Measurements from ENCODE around the gene SCARB1.

The SCARB1 gene

DNA sequence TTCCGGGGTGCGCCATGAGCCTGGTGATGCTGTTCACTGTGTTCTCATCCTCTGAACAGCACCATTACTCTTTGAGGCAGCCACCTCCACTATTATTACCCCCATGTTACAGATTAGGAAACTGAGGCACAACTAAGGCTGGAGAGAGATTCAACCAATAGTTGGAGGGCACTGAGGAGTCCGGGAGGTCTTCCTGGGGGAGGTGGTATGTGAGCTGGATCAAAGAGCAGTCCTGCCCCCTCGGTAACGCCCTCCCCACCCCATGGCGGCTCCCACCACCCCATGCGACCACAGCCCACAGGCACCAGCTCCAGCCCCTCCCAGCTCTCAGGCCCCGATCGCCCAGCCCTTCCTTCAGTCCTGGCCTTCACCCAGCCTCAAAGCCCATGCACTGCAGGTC, 43.5 kb downstream of the SCARB1 start:
- TF ChIP-seq GABPA (IDR thresholded peaks at IDR 0.05; ENCODE audit: low read depth) (no peak), SPI1 (IDR thresholded peaks at IDR 0.05; ENCODE audit: borderline replicate concordance, low read depth) (no peak), POLR2AphosphoS5 (IDR thresholded peaks at IDR 0.05; ENCODE audit: low read depth) (no peak)
- TF ChIP-seq, protein P1, sequence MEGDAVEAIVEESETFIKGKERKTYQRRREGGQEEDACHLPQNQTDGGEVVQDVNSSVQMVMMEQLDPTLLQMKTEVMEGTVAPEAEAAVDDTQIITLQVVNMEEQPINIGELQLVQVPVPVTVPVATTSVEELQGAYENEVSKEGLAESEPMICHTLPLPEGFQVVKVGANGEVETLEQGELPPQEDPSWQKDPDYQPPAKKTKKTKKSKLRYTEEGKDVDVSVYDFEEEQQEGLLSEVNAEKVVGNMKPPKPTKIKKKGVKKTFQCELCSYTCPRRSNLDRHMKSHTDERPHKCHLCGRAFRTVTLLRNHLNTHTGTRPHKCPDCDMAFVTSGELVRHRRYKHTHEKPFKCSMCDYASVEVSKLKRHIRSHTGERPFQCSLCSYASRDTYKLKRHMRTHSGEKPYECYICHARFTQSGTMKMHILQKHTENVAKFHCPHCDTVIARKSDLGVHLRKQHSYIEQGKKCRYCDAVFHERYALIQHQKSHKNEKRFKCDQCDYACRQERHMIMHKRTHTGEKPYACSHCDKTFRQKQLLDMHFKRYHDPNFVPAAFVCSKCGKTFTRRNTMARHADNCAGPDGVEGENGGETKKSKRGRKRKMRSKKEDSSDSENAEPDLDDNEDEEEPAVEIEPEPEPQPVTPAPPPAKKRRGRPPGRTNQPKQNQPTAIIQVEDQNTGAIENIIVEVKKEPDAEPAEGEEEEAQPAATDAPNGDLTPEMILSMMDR (IDR thresholded peaks at IDR 0.05; ENCODE audit: insufficient read depth, low read length), result no peak
- TF ChIP-seq, protein P2, sequence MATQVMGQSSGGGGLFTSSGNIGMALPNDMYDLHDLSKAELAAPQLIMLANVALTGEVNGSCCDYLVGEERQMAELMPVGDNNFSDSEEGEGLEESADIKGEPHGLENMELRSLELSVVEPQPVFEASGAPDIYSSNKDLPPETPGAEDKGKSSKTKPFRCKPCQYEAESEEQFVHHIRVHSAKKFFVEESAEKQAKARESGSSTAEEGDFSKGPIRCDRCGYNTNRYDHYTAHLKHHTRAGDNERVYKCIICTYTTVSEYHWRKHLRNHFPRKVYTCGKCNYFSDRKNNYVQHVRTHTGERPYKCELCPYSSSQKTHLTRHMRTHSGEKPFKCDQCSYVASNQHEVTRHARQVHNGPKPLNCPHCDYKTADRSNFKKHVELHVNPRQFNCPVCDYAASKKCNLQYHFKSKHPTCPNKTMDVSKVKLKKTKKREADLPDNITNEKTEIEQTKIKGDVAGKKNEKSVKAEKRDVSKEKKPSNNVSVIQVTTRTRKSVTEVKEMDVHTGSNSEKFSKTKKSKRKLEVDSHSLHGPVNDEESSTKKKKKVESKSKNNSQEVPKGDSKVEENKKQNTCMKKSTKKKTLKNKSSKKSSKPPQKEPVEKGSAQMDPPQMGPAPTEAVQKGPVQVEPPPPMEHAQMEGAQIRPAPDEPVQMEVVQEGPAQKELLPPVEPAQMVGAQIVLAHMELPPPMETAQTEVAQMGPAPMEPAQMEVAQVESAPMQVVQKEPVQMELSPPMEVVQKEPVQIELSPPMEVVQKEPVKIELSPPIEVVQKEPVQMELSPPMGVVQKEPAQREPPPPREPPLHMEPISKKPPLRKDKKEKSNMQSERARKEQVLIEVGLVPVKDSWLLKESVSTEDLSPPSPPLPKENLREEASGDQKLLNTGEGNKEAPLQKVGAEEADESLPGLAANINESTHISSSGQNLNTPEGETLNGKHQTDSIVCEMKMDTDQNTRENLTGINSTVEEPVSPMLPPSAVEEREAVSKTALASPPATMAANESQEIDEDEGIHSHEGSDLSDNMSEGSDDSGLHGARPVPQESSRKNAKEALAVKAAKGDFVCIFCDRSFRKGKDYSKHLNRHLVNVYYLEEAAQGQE (IDR thresholded peaks at IDR 0.05; ENCODE audit: insufficient replicate concordance, low read depth), result no peak
- no peak overlapping the region for H3K27ac ChIP-seq (replicated peaks)
- no peak for DNase-seq (ENCODE audit: low read depth in 1 of 2, low spot score in 1 of 2)
- no peaks in the 10 kb centered on the region for H3K27me3 ChIP-seq (ENCODE audit: insufficient read depth, poor library complexity, severe bottlenecking)
- H3K4me3 ChIP-seq (replicated peaks; ENCODE audit: insufficient read depth, low read length), result no peak overlapping the region

DNA sequence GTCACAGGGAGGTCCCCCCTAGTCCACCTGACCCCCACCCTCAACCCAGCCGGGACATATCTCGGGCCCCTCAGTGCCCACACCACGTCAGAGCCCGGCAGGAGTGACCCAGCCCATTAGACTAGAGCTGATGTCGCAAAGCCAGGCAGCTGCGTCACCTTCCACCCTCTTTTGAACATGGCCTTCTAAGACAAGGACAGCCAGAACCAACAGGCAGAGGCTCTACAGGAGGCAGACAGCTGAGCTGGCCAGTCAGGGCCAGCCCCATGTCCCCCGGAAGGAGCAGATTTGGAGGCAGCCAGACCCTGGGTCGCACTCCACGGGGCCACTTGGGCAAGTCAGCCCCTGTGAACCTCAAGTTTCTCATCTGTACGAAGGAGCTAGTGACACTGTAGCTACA, 44.1 kb downstream of the SCARB1 start:
- H3K4me3 ChIP-seq (replicated peaks; ENCODE audit: insufficient read depth, low read length), result no peak overlapping the region
- H3K27me3 ChIP-seq (ENCODE audit: insufficient read depth, poor library complexity, severe bottlenecking), result no peaks in the 10 kb centered on the region
- TF ChIP-seq SPI1 (IDR thresholded peaks at IDR 0.05; ENCODE audit: borderline replicate concordance, low read depth), result no peak
- TF ChIP-seq, protein P1 (IDR thresholded peaks at IDR 0.05; ENCODE audit: insufficient read depth, low read length), result no peak
- TF ChIP-seq, protein P2 (IDR thresholded peaks at IDR 0.05; ENCODE audit: insufficient replicate concordance, low read depth), result no peak
- TF ChIP-seq GABPA (IDR thresholded peaks at IDR 0.05; ENCODE audit: low read depth), result no peak
- no peak for TF ChIP-seq POLR2AphosphoS5 (IDR thresholded peaks at IDR 0.05; ENCODE audit: low read depth)
- no peak overlapping the region for H3K27ac ChIP-seq (replicated peaks)
- DNase-seq (ENCODE audit: low read depth in 1 of 2, low spot score in 1 of 2), result no peak

DNA sequence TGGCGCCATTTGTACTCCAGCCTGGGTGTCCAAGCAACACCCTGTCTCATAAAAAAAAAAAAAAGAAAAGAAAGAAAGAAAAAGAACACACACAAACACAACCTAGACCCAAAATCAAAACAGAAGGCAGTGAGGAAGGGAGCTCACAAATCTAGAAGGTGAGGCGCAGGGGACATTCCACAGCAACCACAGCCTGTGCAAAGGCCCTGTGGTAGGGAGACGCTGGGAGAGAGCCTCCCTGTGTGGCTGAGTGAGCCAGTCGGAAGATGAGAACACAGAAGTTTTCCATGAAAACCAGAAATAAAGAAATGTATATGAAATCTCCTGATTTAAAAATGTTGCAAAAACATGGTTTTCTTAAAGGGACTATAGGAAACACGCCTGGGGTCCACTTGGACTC, 44.6 kb downstream of the SCARB1 start:
- DNase-seq (ENCODE audit: low read depth in 1 of 2, low spot score in 1 of 2), result no peak
- no peaks in the 10 kb centered on the region for H3K27me3 ChIP-seq (ENCODE audit: insufficient read depth, poor library complexity, severe bottlenecking)
- TF ChIP-seq SPI1 (IDR thresholded peaks at IDR 0.05; ENCODE audit: borderline replicate concordance, low read depth) (no peak), GABPA (IDR thresholded peaks at IDR 0.05; ENCODE audit: low read depth) (no peak), POLR2AphosphoS5 (IDR thresholded peaks at IDR 0.05; ENCODE audit: low read depth) (no peak)
- TF ChIP-seq, protein P1 (IDR thresholded peaks at IDR 0.05; ENCODE audit: insufficient read depth, low read length), result no peak
- TF ChIP-seq, protein P2 (IDR thresholded peaks at IDR 0.05; ENCODE audit: insufficient replicate concordance, low read depth), result no peak
- H3K27ac ChIP-seq (replicated peaks), result no peak overlapping the region
- no peak overlapping the region for H3K4me3 ChIP-seq (replicated peaks; ENCODE audit: insufficient read depth, low read length)

Measured in HL-60 (cell line).